ENCODE data around the gene ELOF1.
"Not testable (repeated sequence)": the region's sequence is repeated elsewhere in the genome, so short reads cannot be mapped to it uniquely, and the experiment has no call there.

GRCh38 chr19:11573763-11574162 is 14.7 kb upstream of the ELOF1 start:
- TF ChIP-seq CTCF (IDR thresholded peaks at IDR 0.05; ENCODE audit: low read depth, low read length, poor library complexity, severe bottlenecking); EZH2phosphoT487 (IDR thresholded peaks at IDR 0.05; ENCODE audit: borderline replicate concordance, low read length): not testable (repeated sequence)
